Ovary (tissue), 10 donors: ENCODE measurements around the gene YIPF1. TPM values are rescaled to one million over a fixed set of nuclear protein-coding genes. Genes with fewer than 3 reads are reported as not detected.

ENCODE experiments used
- DNase-seq, 5 donors: peaks; one replicate each; pipeline ENCODE4 v3.0.0-alpha.2; 2019 to 2020
- H3K27ac ChIP-seq, 2 donors: fragments of 200-600 bp; one replicate each; pipeline versions ENCODE4 v1.5.1 to v1.8.0; 2019 to 2022
- H3K27me3 ChIP-seq: fragments of 200-600 bp; one replicate; pipeline ENCODE4 v1.8.0; 2022
- H3K36me3 ChIP-seq: fragments of 200-600 bp; sonication (generic); one replicate; pipeline ENCODE4 v1.5.1; 2019
- H3K4me1 ChIP-seq: one replicate; pipeline ENCODE4 v1.8.1; 2013; ENCODE audit warnings: mild to moderate bottlenecking, moderate library complexity; ENCODE audit not compliant: insufficient read depth
- H3K4me3 ChIP-seq: fragments of 200-600 bp; sonication (generic); one replicate; pipeline ENCODE4 v1.5.1; 2017
- H3K9me3 ChIP-seq, 2 donors: fragments of 200-600 bp in 1 of 2; sonication (generic) in 1 of 2; one replicate each; pipeline versions ENCODE4 v1.5.1 to v1.8.1; 2013 to 2019; ENCODE audit warnings: mild to moderate bottlenecking in 1 of 2, moderate library complexity in 1 of 2
- CTCF ChIP-seq, 3 donors: fragments of 450-650 bp in 2 of 3; fragments of 200-600 bp in 1 of 3; IDR thresholded peaks; one replicate each; pipeline versions ENCODE4 v1.5.1 to v1.8.0; 2016 to 2022; ENCODE audit warnings: antibody characterized with exemption in 3 of 3, mild to moderate bottlenecking in 1 of 3
- EP300 ChIP-seq: sonication (generic); formaldehyde crosslinking; IDR thresholded peaks from one replicate; pipeline ENCODE4 v1.6.1; 2017; ENCODE audit warnings: antibody characterized with exemption
- POLR2A ChIP-seq: fragments of 450-650 bp; IDR thresholded peaks from one replicate; pipeline ENCODE4 v1.6.1; 2017; ENCODE audit warnings: antibody characterized with exemption, mild to moderate bottlenecking, moderate library complexity
- WGBS, 3 donors: extraction: QIAGEN DNeasy Blood & Tissue Kit in 1 of 3; methylation state at CpG; one replicate each; pipeline versions ENCODE4 v1.1.5 to v1.1.7; 2013 to 2017; 5-methylcytosine and 5-hydroxymethylcytosine counted together
- intact Hi-C, 4 donors: fragments of 100-400 bp; cut with DNase I; formaldehyde crosslinking; loops; one replicate each; pipeline versions ENCODE4 v1.11.0 to v1.15.1; 2022 to 2023
- long read RNA-seq, 3 donors: library from polyadenylated mRNA in 2 of 3; unstranded in 2 of 3; transcript quantifications; one replicate each; pipeline ENCODE4 v2.0.0 and lab custom pipeline, GENCODE V29; 2021 to 2026
- polyA plus RNA-seq, 2 donors: library from polyadenylated mRNA; stranded (reverse); fragments of 200-250 nt in 1 of 2; fragments of 350-450 nt in 1 of 2; fragmentation: Illumina TruSeq in 1 of 2; extraction: RNeasy Lipid Tissue Mini Kit (QIAGEN cat#74804) in 1 of 2; gene quantifications; one replicate each; pipeline ENCODE4 v1.2.3, GENCODE V29; 2013 to 2014
- total RNA-seq, 7 donors: library from RNA; depleted of rRNA in 2 of 7; stranded (reverse); fragments of >200 nt in 2 of 7; fragmentation: NEBNext Ultra II Directional in 3 of 7; extraction: Animal tissue kit (Norgen Biotek cat#: 25700) in 3 of 7; gene quantifications; one replicate each; pipeline versions ENCODE4 v1.1.0 to v1.2.4, GENCODE V29; 2016 to 2023
- donor health status: DM: no; HTN: no; CAD: no; lungs with moderate emphysema.
- donor health status: DM: no; HTN: no; CAD: no.
- donor health status: Bipolar disorder and iron deficiency.
- donor health status: DM: yes; HTN: yes; CAD: no.
- donor health status: DM: no; HTN: no; CAD: no.
- donor health status: DM: yes; HTN: yes; CAD: no.

Gene YIPF1
- total RNA-seq (10 to 100 TPM; 11.5 to 20.9 (median 18.3) TPM), polyA plus RNA-seq (10 to 100 TPM; 14.6 to 47.8 TPM)
- long read RNA-seq, donor 1, transcript YIPF1-201 (11 exons, 1,858 nt): minor isoform, 16 of 150 reads
- long read RNA-seq, donor 1, transcript YIPF1-203 (11 exons, 1,602 nt): major isoform, 42 of 150 reads
- long read RNA-seq, donor 1, partial matches to known transcripts: 9 of 150 reads
- long read RNA-seq, donor 1, other reads (novel, unspliced or antisense): 82 of 150 reads
- long read RNA-seq, donor 2, partial matches to known transcripts: 0 of 5 reads
- long read RNA-seq, donor 2, other reads (novel, unspliced or antisense): 0 of 5 reads
- long read RNA-seq, donor 3, transcript YIPF1-203 (11 exons, 1,602 nt): major isoform, 15 of 39 reads
- long read RNA-seq, donor 3, partial matches to known transcripts: 0 of 39 reads
- long read RNA-seq, donor 3, other reads (novel, unspliced or antisense): 19 of 39 reads

- peak within 1 kb of the TSS in 1 of 2 donors; percentile 47 for H3K27ac ChIP-seq
- no peaks in the 10 kb centered on the region for H3K4me1 ChIP-seq
- H3K9me3 ChIP-seq: no peaks in the 10 kb centered on the region
- H3K36me3 ChIP-seq: no peaks in the 10 kb centered on the region
- intact Hi-C loops: loop anchor here in 3 of 4 donors (5.0 kb wide), 2 partner anchors 58 to 163 kb away; partner anchors contain the start of genes IFT25 (in 2 of the 3), LRRC42 (in 2 of the 3), TCEANC2 (in 1 of the 3) and TMEM59 (in 1 of the 3)
- DNase-seq: peak; percentile 86 to 92 (median 89)
- 1 to 2% (median 2%) methylated on average over 57 to 62 of the region's 62 CpGs for WGBS, 3 donors
- H3K27me3 ChIP-seq: no peaks in the 10 kb centered on the region
- H3K4me3 ChIP-seq: peak within 1 kb of the TSS; percentile 77
- peak; percentile 71 for TF ChIP-seq POLR2A
- peak; percentile 80 for TF ChIP-seq EP300
- no peak for TF ChIP-seq CTCF (IDR thresholded peaks at IDR 0.05)
Observed at GRCh38 chr1:53889304-53890298, at the start of gene YIPF1. YIPF1 (minus strand) TSS chr1:53889797; CDS start chr1:53888937, 860 bp downstream.

- no peak overlapping the region for H3K27ac ChIP-seq
- no peak for TF ChIP-seq POLR2A
- H3K9me3 ChIP-seq: no peaks in the 10 kb centered on the region
- no peak for DNase-seq
- no peaks in the 10 kb centered on the region for H3K27me3 ChIP-seq
- 64 to 72% (median 65%) methylated on average over 4 of the region's 4 CpGs for WGBS, 3 donors
- peaks cover 3% of the 10 kb centered on the region for H3K4me1 ChIP-seq
- intact Hi-C loops: no loop called here
- H3K36me3 ChIP-seq: no peaks in the 10 kb centered on the region
- no peak overlapping the region for H3K4me3 ChIP-seq
Observed at GRCh38 chr1:53938136-53938830, 48.7 kb upstream of the YIPF1 start.

- peaks cover 3% of the 10 kb centered on the region for H3K4me1 ChIP-seq
- 91 to 95% (median 95%) methylated on average over 1 of the region's 1 CpG for WGBS, 3 donors
- H3K9me3 ChIP-seq: no peaks in the 10 kb centered on the region
- DNase-seq: no peak
- no peaks in the 10 kb centered on the region for H3K36me3 ChIP-seq
- H3K4me3 ChIP-seq: no peak overlapping the region
- no peak for TF ChIP-seq CTCF (IDR thresholded peaks at IDR 0.05)
- no peak for TF ChIP-seq POLR2A
- TF ChIP-seq EP300: no peak
- H3K27me3 ChIP-seq: no peaks in the 10 kb centered on the region
- H3K27ac ChIP-seq: no peak overlapping the region
- intact Hi-C loops: no loop called here
Observed at GRCh38 chr1:53936430-53936829, 46.8 kb upstream of the YIPF1 start.

GRCh38 chr1:53934170-53934765 lies 44.7 kb upstream of the YIPF1 start:
- DNase-seq: no peak
- H3K4me3 ChIP-seq: no peak overlapping the region
- no peaks in the 10 kb centered on the region for H3K36me3 ChIP-seq
- H3K9me3 ChIP-seq: no peaks in the 10 kb centered on the region
- no peaks in the 10 kb centered on the region for H3K27me3 ChIP-seq
- TF ChIP-seq CTCF (IDR thresholded peaks at IDR 0.05) (no peak), EP300 (no peak), POLR2A (no peak)
- H3K27ac ChIP-seq: no peak overlapping the region
- WGBS, 3 donors: 97 to 98% (median 97%) methylated on average over 1 of the region's 1 CpG
- peaks cover 3% of the 10 kb centered on the region for H3K4me1 ChIP-seq
- intact Hi-C loops: no loop called here
